MCF 10A (cell line): ENCODE data around the gene CFAP44. TPM values are rescaled to one million over a fixed set of nuclear protein-coding genes. Genes with fewer than 3 reads are reported as not detected.
"Not testable (repeated sequence)": the region's sequence is repeated elsewhere in the genome, so short reads cannot be mapped to it uniquely, and the experiment has no call there.

Source experiments
- BruUV-seq: library from RNA; stranded (reverse); fragments of 400-500 nt; replicated peaks from 2 replicates; lab custom pipeline; 2021; lab: Mats Ljungman, UMichigan
- CTCF ChIA-PET: fragments of 300-600 bp; sonication (Branson Sonifier 250); formaldehyde crosslinking; extraction: SDS; loops from one replicate; lab custom pipeline; 2021; ENCODE audit warnings: antibody characterized with exemption, inconsistent platforms; lab: Yijun Ruan, JAX
- POLR2A ChIA-PET: fragments of 300-600, 350-650 bp; sonication (Branson Sonifier 250); formaldehyde crosslinking; extraction: SDS; loops from one replicate; lab custom pipeline; 2020; ENCODE audit warnings: antibody characterized with exemption, inconsistent platforms; lab: Yijun Ruan, JAX
- DNase-seq: peaks from one replicate; pipeline ENCODE4 v3.0.0-alpha.2; 2018; ENCODE audit not compliant: unreplicated experiment
- H3K27ac Mint-ChIP-seq: one replicate; pipeline ENCODE4 v1.8.0; 2022; ENCODE audit warnings: mild to moderate bottlenecking, low read depth, mixed read lengths; ENCODE audit not compliant: unreplicated experiment
- H3K27me3 Mint-ChIP-seq: one replicate; pipeline ENCODE4 v1.8.0; 2022; ENCODE audit warnings: mixed read lengths; ENCODE audit not compliant: insufficient read depth, unreplicated experiment
- H3K36me3 Mint-ChIP-seq: one replicate; pipeline ENCODE4 v1.8.0; 2022; ENCODE audit warnings: mild to moderate bottlenecking, moderate library complexity, mixed read lengths; ENCODE audit not compliant: insufficient read depth, unreplicated experiment
- H3K4me1 Mint-ChIP-seq: one replicate; pipeline ENCODE4 v1.8.0; 2022; ENCODE audit warnings: mixed read lengths; ENCODE audit not compliant: insufficient read depth, unreplicated experiment
- H3K4me3 Mint-ChIP-seq: one replicate; pipeline ENCODE4 v1.8.0; 2022; ENCODE audit warnings: mild to moderate bottlenecking, moderate library complexity, mixed read lengths; ENCODE audit not compliant: unreplicated experiment
- H3K9me3 Mint-ChIP-seq: one replicate; pipeline ENCODE4 v1.8.0; 2022; ENCODE audit warnings: mixed read lengths; ENCODE audit not compliant: unreplicated experiment
- CTCF ChIP-seq: fragments of 200-600 bp; IDR thresholded peaks from one replicate; pipeline ENCODE4 v1.8.0; 2022; ENCODE audit warnings: antibody characterized with exemption, mild to moderate bottlenecking; ENCODE audit not compliant: unreplicated experiment
- intact Hi-C: fragments of 100-400 bp; cut with micrococcal nuclease; formaldehyde crosslinking; loops from 2 replicates; pipeline ENCODE4 v1.14.1; 2022
- total RNA-seq: library from RNA; stranded (reverse); gene quantifications from 2 replicates; pipeline ENCODE4 v1.2.3, GENCODE V29; 2022

CFAP44 gene
- total RNA-seq, 1 experiment from 2014 or later: 4.0 TPM

DNA sequence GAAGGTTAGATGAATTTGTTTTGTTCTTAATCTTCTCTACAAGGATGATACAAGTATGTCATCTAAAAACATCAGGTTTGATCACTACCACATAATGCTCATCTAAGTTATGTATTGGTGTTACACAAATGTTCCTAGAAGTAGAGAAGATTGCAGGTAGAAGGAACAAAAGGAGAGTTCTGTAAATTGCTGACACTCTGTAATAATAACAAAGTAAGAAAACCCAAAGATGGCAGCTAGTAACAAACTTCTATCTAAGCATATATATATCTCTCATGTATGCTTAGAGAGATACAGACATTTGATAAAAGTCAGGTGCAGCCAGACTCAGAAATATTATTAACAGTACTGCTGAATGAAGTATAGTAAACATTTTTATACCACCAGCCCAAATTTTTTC, 20.2 kb upstream of the CFAP44 start:
- TF ChIP-seq CTCF: no peak
- no TSS peak for BruUV-seq

GRCh38 chr3:113458554-113458953, 17.3 kb upstream of the CFAP44 start:
- H3K9me3 Mint-ChIP-seq, H3K4me3 Mint-ChIP-seq, H3K27ac Mint-ChIP-seq, POLR2A ChIA-PET, intact Hi-C loops, H3K27me3 Mint-ChIP-seq, H3K4me1 Mint-ChIP-seq, BruUV-seq, DNase-seq, CTCF ChIA-PET: not testable (repeated sequence)
- peaks cover 47% of the 10 kb centered on the region for H3K36me3 Mint-ChIP-seq

More for the DNA sequence above, 20.2 kb upstream of the CFAP44 start:
- ChIA-PET CTCF (interaction anchor here (0.6 kb wide), 1 partner anchor 46 kb away, joined by 3 read pairs; no protein-coding TSS in a partner anchor), POLR2A (no interaction called here)
- peaks cover 63% of the 10 kb centered on the region for H3K36me3 Mint-ChIP-seq
- H3K27ac Mint-ChIP-seq: no peak overlapping the region
- no peaks in the 10 kb centered on the region for H3K4me1 Mint-ChIP-seq
- H3K27me3 Mint-ChIP-seq: no peaks in the 10 kb centered on the region
- DNase-seq: no peak
- no peaks in the 10 kb centered on the region for H3K9me3 Mint-ChIP-seq
- intact Hi-C loops: no loop called here
- no peak overlapping the region for H3K4me3 Mint-ChIP-seq

- Mint-ChIP-seq H3K9me3 (no peaks in the 10 kb centered on the region), H3K4me3 (no peak overlapping the region), H3K4me1 (no peaks in the 10 kb centered on the region), H3K27ac (no peak overlapping the region), H3K27me3 (no peaks in the 10 kb centered on the region), H3K36me3 (peaks cover 51% of the 10 kb centered on the region)
- no peak for TF ChIP-seq CTCF
- no peak for DNase-seq
- intact Hi-C loops: no loop called here
- BruUV-seq: no TSS peak
- CTCF ChIA-PET: interaction anchor here (0.8 kb wide), 1 partner anchor 382 kb away, joined by 3 read pairs; no protein-coding TSS in a partner anchor
- POLR2A ChIA-PET: no interaction called here
Observed at GRCh38 chr3:113455446-113455845, 14.2 kb upstream of the CFAP44 start.

DNA sequence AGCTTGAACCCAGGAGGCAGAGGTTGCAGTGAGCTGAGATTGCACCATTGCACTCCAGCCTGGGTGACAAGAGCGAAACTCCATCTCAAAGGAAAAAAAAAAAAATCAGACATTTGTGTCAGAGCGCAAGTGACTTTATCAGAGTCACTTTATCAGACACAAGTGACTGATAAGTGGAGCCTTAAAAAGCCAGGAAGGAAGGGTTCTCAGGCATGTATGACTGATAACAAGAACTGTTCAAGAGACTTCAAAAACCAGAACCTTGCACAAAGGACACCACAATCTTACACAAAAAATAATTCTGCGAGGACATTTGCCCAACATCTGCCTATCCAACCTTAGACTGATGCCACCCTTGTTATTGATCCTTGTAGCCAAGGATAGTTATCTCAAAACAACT, 13.3 kb upstream of the CFAP44 start:
- Mint-ChIP-seq H3K27me3 (no peaks in the 10 kb centered on the region), H3K36me3 (peaks cover 46% of the 10 kb centered on the region), H3K9me3 (no peaks in the 10 kb centered on the region), H3K4me3 (no peak overlapping the region), H3K27ac (no peak overlapping the region), H3K4me1 (no peaks in the 10 kb centered on the region)
- intact Hi-C loops: no loop called here
- BruUV-seq: no TSS peak
- DNase-seq: no peak
- ChIA-PET POLR2A (no interaction called here), CTCF (no interaction called here)
- no peak for TF ChIP-seq CTCF
